Activated T-cell treated with anti-CD3 and anti-CD28 coated beads, Interleukin-2, amount 50 U/mL, for 72 hours (primary cell): ENCODE data around the gene RNASE7. TPM values are rescaled to one million over a fixed set of nuclear protein-coding genes. Genes with fewer than 3 reads are reported as not detected.

Experiments used
- ATAC-seq, 2 donors: fragments of 150-1000 bp; cut with Tn5 transposase; replicated peaks in 1 of 2; 2 replicates each; pipeline ENCODE4 v1.10.0; 2021; ENCODE audit warnings: moderate library complexity in 2 of 2, mild to moderate bottlenecking in 1 of 2
- DNase-seq, 2 donors: peaks; one replicate each; pipeline ENCODE4 v3.0.0; 2021 to 2022; ENCODE audit warnings: mixed read lengths in 1 of 2
- H3K27ac Mint-ChIP-seq: one replicate; pipeline ENCODE4 v1.8.0; 2022; ENCODE audit warnings: mild to moderate bottlenecking, moderate library complexity, mixed read lengths
- H3K27me3 Mint-ChIP-seq: one replicate; pipeline ENCODE4 v1.8.0; 2022; ENCODE audit warnings: low read depth, mixed read lengths
- H3K36me3 Mint-ChIP-seq, 2 donors: one replicate each; pipeline ENCODE4 v1.8.0; 2022; ENCODE audit warnings: mixed read lengths in 2 of 2, mild to moderate bottlenecking in 1 of 2; ENCODE audit not compliant: insufficient read depth in 2 of 2
- H3K4me1 Mint-ChIP-seq: one replicate; pipeline ENCODE4 v1.8.0; 2022; ENCODE audit warnings: low read depth, mixed read lengths
- H3K4me3 Mint-ChIP-seq, 2 donors: one replicate each; pipeline ENCODE4 v1.8.0; 2022; ENCODE audit warnings: mild to moderate bottlenecking in 2 of 2, mixed read lengths in 2 of 2, moderate library complexity in 2 of 2
- H3K9me3 Mint-ChIP-seq, 2 donors: one replicate each; pipeline ENCODE4 v1.8.0; 2022; ENCODE audit warnings: mixed read lengths in 2 of 2
- total RNA-seq, 2 donors: library from RNA; stranded (reverse); gene quantifications; one replicate each; pipeline ENCODE4 v1.2.3, GENCODE V29; 2022

RNASE7 gene
- total RNA-seq, 2 donors from 2014 or later, result not detected

DNA sequence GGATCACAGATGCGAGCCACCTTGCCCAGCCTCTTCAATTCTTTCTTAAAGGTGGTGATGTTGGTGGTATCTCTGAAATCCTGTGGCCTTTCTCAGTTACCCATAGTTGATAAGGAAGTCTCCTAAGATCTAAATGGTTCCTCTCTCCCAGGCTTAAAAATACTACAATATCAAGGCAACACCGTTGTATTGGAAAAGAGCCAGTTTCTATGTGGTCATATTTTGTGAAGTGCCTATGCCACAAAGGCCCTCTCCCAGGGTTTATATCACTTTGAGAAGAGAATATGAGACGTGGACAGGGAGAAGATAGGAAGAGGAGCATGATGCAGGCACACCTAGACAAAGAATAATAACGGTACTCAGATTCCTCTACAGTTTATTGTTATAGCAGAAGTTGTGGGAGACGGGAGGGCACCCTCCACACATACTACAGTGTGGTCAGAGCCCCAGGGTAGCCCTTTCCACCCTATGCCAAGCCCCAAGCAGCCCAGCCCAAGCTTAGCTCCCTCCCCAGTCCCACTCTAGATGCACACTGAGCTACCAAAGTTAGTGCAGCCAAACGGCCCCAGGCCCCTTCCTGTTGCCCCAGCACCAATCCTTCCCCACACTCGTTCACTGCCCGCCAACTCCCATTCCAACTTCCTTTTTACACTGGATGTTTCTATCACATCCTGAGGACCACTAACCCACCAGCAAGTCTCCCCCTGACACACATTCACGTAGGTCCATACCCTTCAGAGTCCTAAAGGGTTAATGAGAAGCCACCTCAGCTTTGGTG, 25.6 kb upstream of the RNASE7 start:
- Mint-ChIP-seq H3K4me3 (no peak overlapping the region), H3K9me3 (no peaks in the 10 kb centered on the region), H3K4me1 (no peaks in the 10 kb centered on the region), H3K27ac (no peak overlapping the region), H3K27me3 (peaks cover 17% of the 10 kb centered on the region), H3K36me3 (no peaks in the 10 kb centered on the region)
- DNase-seq, result no peak
- no peak for ATAC-seq

DNA sequence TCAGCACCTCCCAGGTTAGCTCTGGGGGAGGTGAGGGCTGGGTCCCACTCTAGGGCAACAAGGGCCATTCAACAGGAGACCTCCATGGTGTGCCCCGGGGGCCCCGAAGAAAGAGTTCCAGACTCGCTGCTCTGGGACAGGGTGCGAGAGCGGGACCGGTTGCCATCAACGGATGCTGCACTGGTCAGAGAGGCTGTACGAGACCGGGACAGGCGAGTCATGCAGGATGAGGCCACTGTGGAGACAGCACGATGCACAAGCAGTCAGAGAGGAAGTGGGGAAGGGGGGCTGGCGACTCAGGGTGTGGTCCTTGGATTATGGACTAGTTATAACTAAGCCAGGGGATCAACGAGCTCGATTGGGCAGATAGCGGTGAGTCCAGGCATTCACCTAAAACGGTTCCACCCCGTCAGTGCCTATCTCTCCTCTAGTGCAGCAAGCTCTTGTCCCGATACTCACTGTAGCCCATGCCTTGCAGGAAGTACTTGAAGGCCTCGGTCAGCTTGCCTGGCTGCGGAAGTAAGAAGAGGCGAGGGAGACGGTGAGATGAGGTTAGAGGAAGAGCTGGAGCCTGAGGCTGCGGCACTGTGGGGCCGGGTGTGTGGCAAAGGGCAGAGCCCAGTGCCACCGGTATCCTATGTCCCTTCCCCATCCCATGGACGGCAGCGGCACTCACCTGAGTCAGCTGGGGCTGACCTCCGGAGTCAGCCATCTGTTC, 24.5 kb upstream of the RNASE7 start:
- Mint-ChIP-seq H3K9me3 (no peaks in the 10 kb centered on the region), H3K27me3 (peaks cover 14% of the 10 kb centered on the region)

DNA sequence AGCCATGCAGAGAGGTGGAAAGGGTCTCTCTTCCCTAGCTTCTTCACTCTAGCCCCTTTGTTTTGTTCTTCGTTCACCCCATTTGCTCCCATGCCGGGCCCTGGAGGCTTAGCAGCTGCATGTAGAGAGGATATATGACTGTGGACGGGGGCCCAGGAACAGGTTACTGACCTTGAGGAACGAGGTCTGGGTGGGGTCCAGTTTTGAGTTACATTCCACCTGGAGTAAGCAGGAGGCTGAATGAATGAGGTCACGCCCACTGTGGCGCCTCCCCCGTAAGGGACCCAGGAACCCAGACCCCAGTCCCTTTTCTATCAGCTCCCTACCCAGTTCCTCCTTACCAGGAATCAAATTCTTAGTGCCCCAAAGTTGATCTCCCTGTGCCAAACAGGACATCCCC, 23.9 kb upstream of the RNASE7 start:
- Mint-ChIP-seq H3K4me1 (no peaks in the 10 kb centered on the region), H3K9me3 (no peaks in the 10 kb centered on the region), H3K27me3 (peaks cover 12% of the 10 kb centered on the region), H3K27ac (no peak overlapping the region), H3K4me3 (no peak overlapping the region), H3K36me3 (no peaks in the 10 kb centered on the region)
- DNase-seq (no peak), ATAC-seq (no peak)

More for the DNA sequence above, 24.5 kb upstream of the RNASE7 start:
- Mint-ChIP-seq H3K4me3 (no peak overlapping the region), H3K4me1 (no peaks in the 10 kb centered on the region), H3K27ac (no peak overlapping the region), H3K36me3 (no peaks in the 10 kb centered on the region)
- ATAC-seq (no peak), DNase-seq (no peak)

DNA sequence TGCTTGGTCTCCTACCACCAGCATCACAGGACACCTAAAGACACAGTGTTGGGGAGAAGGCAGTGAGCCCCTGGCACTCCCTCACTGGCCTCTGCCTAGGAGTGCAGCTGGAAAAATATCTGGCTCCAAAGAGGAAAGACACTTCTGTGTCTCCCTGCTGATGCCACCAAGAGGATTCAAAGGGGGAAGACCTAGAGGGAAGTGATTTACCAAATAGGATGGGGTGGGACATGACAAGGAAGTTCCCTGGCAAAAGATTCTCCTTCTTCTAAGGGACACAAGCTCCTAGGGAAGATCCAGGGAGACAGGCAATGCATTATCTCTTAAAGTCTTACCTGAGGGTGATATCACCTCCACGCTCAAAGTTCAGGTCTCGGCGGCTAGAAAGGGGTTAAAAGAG, 23.4 kb upstream of the RNASE7 start:
- H3K9me3 Mint-ChIP-seq, result no peaks in the 10 kb centered on the region
- peaks cover 12% of the 10 kb centered on the region for H3K27me3 Mint-ChIP-seq
- peaks cover 2% of the 10 kb centered on the region for H3K4me1 Mint-ChIP-seq
- no peaks in the 10 kb centered on the region for H3K36me3 Mint-ChIP-seq
- ATAC-seq (no peak), DNase-seq (no peak)
- no peak overlapping the region for H3K27ac Mint-ChIP-seq
- no peak overlapping the region for H3K4me3 Mint-ChIP-seq

DNA sequence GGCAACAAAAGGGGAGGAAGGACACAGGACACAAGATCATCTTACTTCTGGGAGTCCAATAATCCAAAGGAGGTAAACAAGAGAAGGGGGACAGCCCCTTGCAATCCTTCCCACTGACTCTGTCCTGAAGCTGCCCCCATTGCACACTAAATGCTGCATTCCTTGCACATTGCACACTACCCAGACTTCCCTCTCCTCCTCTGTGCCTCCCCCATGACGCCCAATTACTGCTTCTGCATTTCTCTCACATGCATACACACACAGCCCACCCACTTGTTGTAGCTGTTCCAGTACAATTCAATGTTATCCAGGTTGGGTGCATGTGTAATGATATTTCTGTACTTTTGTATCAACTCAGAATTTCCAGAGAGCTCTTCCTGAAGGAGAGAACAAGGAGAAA, 22.8 kb upstream of the RNASE7 start:
- no peak overlapping the region for H3K4me3 Mint-ChIP-seq
- no peak for ATAC-seq
- H3K9me3 Mint-ChIP-seq, result no peaks in the 10 kb centered on the region
- H3K4me1 Mint-ChIP-seq, result peaks cover 8% of the 10 kb centered on the region
- peaks cover 17% of the 10 kb centered on the region for H3K27me3 Mint-ChIP-seq
- no peaks in the 10 kb centered on the region for H3K36me3 Mint-ChIP-seq
- no peak for DNase-seq
- no peak overlapping the region for H3K27ac Mint-ChIP-seq

DNA sequence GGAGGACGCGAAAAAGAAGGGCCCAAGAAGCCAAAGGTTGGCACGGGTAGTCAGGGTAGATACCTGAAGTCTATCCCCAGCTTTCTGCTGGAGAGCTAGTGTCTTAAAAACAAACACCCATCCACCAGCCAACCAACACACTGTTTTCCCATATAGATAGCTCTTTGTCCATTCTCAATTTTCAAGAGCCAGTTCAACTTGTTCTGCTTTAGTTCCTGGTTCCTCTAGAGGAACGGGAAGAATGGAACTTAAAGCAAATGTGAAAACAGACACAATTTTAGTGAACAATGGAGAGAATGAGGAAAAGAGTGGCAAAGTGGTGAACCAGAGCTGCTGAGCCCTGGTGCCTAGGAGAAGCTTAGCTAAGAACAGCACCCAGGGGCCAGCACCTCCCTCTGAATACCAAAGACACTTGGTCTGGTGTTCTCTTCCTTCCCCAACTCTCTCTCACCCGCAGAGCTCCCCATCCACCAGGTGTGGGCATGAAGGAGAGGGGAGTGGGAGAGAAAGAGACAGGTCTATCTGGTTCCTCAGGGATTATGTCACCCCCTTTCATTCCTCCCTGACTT, 21.1 kb upstream of the RNASE7 start:
- Mint-ChIP-seq H3K27ac (no peak overlapping the region), H3K4me1 (peaks cover 10% of the 10 kb centered on the region), H3K36me3 (no peaks in the 10 kb centered on the region), H3K9me3 (no peaks in the 10 kb centered on the region), H3K4me3 (no peak overlapping the region), H3K27me3 (peaks cover 19% of the 10 kb centered on the region)
- ATAC-seq (no peak), DNase-seq (no peak)

DNA sequence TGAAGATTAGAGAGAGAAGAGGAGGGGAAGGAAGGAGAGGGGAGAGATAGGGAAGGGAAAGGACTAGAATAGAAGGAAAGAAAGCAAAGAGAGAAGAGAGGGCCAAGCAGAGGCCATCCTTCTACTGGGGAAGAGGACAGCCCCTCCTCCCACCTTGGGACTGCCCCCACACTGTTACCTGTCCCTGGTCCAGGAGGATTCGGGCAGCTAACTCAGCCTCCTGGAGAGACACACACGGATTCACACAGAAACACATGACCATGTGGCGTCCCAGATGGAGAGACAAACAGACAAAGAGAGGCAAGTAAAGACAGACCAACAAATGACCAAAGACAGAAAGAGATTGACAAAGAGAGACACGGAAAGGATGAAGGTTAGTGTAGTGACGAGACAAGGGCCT, 19.5 kb upstream of the RNASE7 start:
- Mint-ChIP-seq H3K9me3 (no peaks in the 10 kb centered on the region), H3K27ac (no peak overlapping the region), H3K4me3 (peak overlapping the region in 1 of 2 donors; percentile 0), H3K36me3 (no peaks in the 10 kb centered on the region), H3K27me3 (peaks cover 19% of the 10 kb centered on the region), H3K4me1 (peaks cover 10% of the 10 kb centered on the region)
- DNase-seq, result no peak
- no peak for ATAC-seq

DNA sequence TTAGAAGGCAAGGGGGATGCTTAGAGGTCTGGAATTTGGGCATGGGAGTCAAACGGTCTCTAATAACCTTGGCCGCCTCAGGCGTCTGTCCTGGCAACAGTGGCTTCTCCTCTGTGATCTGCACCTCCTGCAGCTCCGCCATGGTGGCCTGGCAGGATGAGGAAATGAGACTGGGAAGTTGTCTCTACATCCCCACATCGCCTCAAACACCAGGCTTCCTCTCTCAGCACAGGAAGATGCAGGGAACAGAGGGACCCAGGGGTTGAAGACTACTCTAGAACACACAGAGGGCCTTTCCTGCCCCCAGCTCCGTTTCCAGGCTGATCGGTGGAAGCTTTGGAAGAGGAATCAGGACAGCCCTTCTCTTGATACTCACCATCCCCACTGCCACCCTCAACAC, 19.0 kb upstream of the RNASE7 start:
- no peak overlapping the region for H3K27ac Mint-ChIP-seq
- H3K27me3 Mint-ChIP-seq, result peaks cover 19% of the 10 kb centered on the region
- H3K36me3 Mint-ChIP-seq, result no peaks in the 10 kb centered on the region
- H3K4me3 Mint-ChIP-seq, result no peak overlapping the region
- H3K4me1 Mint-ChIP-seq, result peaks cover 10% of the 10 kb centered on the region
- DNase-seq, result no peak
- ATAC-seq, result no peak
- H3K9me3 Mint-ChIP-seq, result no peaks in the 10 kb centered on the region

DNA sequence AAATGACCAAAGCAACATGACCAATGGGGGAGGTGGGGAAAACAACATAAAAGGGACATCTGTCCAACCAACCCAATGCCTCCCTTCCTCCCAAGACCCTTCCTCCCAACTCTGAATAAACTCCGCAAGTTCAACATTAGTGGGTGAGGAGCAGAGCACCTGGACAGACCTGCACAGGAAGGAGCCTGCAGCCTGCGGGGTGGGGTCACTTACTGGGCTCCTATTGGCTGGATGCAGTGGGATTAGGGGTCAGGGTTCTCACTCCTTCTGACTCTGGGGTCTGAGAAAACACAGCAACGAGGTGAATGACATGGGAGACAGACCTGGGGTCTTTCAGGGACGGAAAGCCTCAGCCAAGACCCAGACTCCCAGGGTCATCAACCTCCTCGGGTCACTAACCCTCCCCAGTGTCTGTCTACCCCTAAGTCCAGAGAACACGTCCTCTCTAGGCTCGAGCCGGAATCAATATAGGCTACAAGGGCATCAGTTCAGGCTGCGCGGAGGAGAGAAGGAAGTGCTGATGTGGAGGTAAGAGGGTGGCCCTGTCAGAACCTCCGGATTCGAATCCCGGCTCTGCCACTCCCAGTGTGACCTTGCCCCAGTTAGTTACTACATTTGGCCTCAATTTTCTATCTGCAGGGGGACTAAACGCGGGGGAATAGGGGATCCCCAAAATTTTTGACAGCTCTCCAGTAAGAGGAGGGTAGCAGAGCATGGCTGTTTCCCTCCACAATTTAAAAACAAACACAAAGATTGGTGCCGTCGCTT, 18.2 kb upstream of the RNASE7 start:
- Mint-ChIP-seq H3K36me3 (no peaks in the 10 kb centered on the region), H3K9me3 (no peaks in the 10 kb centered on the region), H3K4me3 (peak overlapping the region; percentile 85 to 89), H3K27ac (no peak overlapping the region), H3K4me1 (peaks cover 10% of the 10 kb centered on the region), H3K27me3 (peaks cover 19% of the 10 kb centered on the region)
- peak; percentile 16 to 22 for DNase-seq
- peak in 1 of 2 donors; percentile 29 for ATAC-seq

DNA sequence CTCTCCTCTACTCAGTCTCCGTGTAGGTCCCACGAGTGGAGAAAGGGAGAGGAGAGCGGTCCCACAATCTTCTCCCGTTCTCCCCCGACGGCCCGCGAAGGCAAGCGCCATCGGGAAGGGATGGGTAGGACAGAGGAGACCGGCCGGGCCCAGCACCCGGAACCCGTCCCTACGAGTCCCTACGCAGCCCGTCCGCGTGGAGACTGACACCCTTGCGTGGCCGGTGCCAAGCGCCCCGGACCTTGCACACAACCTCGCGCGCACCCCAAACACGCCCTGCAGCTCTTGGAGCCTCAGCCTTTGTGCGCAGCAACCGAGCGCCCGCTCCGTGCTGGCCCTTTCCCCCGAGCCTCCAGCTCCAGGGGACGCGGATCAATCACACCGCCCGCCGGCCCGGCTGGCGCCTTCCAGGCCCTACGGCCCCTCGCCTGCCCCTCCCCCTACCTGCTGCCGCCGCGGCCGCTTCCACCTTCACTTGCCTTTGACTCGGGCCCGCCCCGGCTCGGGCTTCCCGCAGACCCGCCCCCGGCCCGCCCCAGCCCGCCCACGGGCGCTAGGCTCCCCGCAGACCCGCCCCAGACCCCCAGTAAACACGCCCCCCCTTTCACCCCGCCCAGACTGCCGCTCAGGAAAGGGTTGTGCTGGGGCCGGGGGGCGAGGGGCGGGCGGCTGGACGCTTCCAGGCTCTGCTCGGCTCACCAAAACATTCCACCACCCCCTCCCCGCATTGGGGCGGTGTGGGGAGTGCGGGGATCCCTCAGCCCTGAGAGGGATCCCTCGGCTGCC, 17.4 kb upstream of the RNASE7 start, which contains the start of gene NDRG2:
TSS of gene NDRG2 (minus strand) at position 477 of the 786 bp plus-strand sequence. CDS start 1,746 bp downstream, outside the sequence.
- H3K36me3 Mint-ChIP-seq, result no peaks in the 10 kb centered on the region
- peaks cover 10% of the 10 kb centered on the region for H3K4me1 Mint-ChIP-seq
- peak; percentile 87 to 88 for ATAC-seq

DNA sequence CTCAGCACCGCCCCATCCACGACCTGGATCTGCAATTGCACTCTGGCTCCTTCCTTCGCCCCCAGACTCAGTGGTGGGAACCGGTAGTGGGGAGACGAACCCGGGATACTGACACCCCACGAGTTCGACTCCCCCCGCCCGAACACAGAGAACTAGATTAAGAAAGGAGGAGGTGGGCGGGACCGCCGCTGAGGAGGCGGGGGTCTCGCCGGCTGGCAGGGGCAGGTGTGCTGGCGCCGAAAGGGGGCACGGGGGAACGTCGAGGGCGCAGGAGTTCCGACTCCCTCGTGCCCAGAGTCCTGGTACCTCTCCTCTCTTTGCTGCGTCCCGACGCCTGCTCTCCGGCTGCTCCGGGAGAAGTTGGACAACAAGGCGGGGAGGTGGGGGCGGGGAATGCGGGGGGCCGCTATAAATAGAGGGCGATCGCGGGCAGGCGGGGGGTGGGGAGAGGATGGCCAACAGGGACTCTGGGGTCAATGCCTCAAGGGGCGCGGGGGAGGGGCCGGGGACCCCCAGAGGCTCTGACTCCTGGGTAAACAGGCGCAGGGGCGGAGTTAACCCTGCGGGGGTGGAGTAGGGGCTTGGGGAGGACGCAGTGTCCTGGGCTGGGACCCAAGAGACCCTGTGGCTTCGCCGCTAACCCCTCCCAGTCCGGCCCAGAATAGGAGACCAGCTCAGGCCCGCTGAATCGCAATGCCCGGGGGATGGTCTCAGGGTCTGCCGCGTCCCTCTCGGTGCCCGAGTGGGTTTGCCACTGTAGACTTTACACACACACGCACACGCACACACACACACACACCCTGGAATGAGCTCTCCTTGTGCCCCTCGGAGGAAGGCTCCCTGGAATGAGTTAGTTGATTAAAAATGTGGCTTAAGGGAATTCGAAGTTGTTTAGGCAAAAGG, 16.5 kb upstream of the RNASE7 start:
- Mint-ChIP-seq H3K36me3 (no peaks in the 10 kb centered on the region), H3K27me3 (peaks cover 19% of the 10 kb centered on the region), H3K27ac (no peak overlapping the region), H3K4me3 (peak overlapping the region; percentile 62 to 85), H3K9me3 (no peaks in the 10 kb centered on the region), H3K4me1 (peaks cover 10% of the 10 kb centered on the region)
- DNase-seq, result no peak
- ATAC-seq, result peak in 1 of 2 donors; percentile 6

More for the DNA sequence above, 17.4 kb upstream of the RNASE7 start, which contains the start of gene NDRG2:
- no peak within 1 kb of the TSS for H3K27ac Mint-ChIP-seq
- no peaks in the 10 kb centered on the region for H3K9me3 Mint-ChIP-seq
- H3K4me3 Mint-ChIP-seq, result peak within 1 kb of the TSS; percentile 85 to 89
- peaks cover 19% of the 10 kb centered on the region for H3K27me3 Mint-ChIP-seq
- peak; percentile 73 to 76 for DNase-seq
